GM18858 (cell line): ENCODE results near the gene C17orf107.
"Not testable (repeated sequence)": the region's sequence is repeated elsewhere in the genome, so short reads cannot be mapped to it uniquely, and the experiment has no call there.

ENCODE experiments used
- ATAC-seq: cut with Tn5 transposase; IDR thresholded peaks from one replicate; pipeline ENCODE4 v1.9.1; 2021; ENCODE audit not compliant: unreplicated experiment

The C17orf107 gene

GRCh38 chr17:4899341-4900230, at the start of gene C17orf107:
Gene C17orf107, plus strand, starts transcription at chr17:4899536. Its CDS starts 227 bp downstream, at chr17:4899763.
- ATAC-seq: no peak

- no peak for ATAC-seq
Observed at GRCh38 chr17:4850246-4850645, 49.1 kb upstream of the C17orf107 start.

GRCh38 chr17:4851084-4851483, 48.3 kb upstream of the C17orf107 start:
- no peak for ATAC-seq

- ATAC-seq: no peak
Observed at GRCh38 chr17:4852567-4853207, 46.6 kb upstream of the C17orf107 start.

GRCh38 chr17:4853208-4853671, 46.1 kb upstream of the C17orf107 start:
- no peak for ATAC-seq

- no peak for ATAC-seq
Observed at GRCh38 chr17:4854111-4854681, 45.1 kb upstream of the C17orf107 start.

- no peak for ATAC-seq
Observed at GRCh38 chr17:4856271-4856936, 42.9 kb upstream of the C17orf107 start.

GRCh38 chr17:4856937-4857314, 42.4 kb upstream of the C17orf107 start:
- ATAC-seq: no peak

- ATAC-seq: not testable (repeated sequence)
Observed at GRCh38 chr17:4857347-4857746, 42.0 kb upstream of the C17orf107 start.

GRCh38 chr17:4858068-4858881, 41.1 kb upstream of the C17orf107 start:
- ATAC-seq: no peak

GRCh38 chr17:4858882-4859260, 40.5 kb upstream of the C17orf107 start:
- ATAC-seq: no peak

- ATAC-seq: no peak
Observed at GRCh38 chr17:4859816-4860625, 39.3 kb upstream of the C17orf107 start.

- no peak for ATAC-seq
Observed at GRCh38 chr17:4860651-4861050, 38.7 kb upstream of the C17orf107 start.

- ATAC-seq: no peak
Observed at GRCh38 chr17:4861052-4861451, 38.3 kb upstream of the C17orf107 start.

- ATAC-seq: no peak
Observed at GRCh38 chr17:4862720-4863119, 36.6 kb upstream of the C17orf107 start.

- ATAC-seq: no peak
Observed at GRCh38 chr17:4863321-4863720, 36.0 kb upstream of the C17orf107 start.

GRCh38 chr17:4867535-4867934, 31.8 kb upstream of the C17orf107 start:
- not testable (repeated sequence) for ATAC-seq

GRCh38 chr17:4869058-4869998, 30.0 kb upstream of the C17orf107 start:
- ATAC-seq: not testable (repeated sequence)
